ENCODE measurements around the gene TNFAIP8L3. TPM values are rescaled to one million over a fixed set of nuclear protein-coding genes. Genes with fewer than 3 reads are reported as not detected.

Gene TNFAIP8L3
- total and polyA plus RNA-seq, 9 of the 15 experiments (the other 6 are each of a cell fraction or from before 2014, with no cell fraction given): 0.13 TPM; not detected in 8

- TF ChIP-seq ZBTB40 (IDR thresholded peaks at IDR 0.05) (no peak), ZBTB40 (CRISPR knock-in tag; IDR thresholded peaks at IDR 0.05) (no peak), PHTF2 (CRISPR knock-in tag; IDR thresholded peaks at IDR 0.05) (no peak), ESRRA (IDR thresholded peaks at IDR 0.05; ENCODE audit: borderline replicate concordance, low read depth) (no peak), TGIF2 (CRISPR knock-in tag; IDR thresholded peaks at IDR 0.05) (no peak), EGR1 (conservative IDR thresholded peaks at IDR 0.05) (no peak), AFF1 (IDR thresholded peaks at IDR 0.05; ENCODE audit: low read depth in 1 of 2, partially characterized antibody in 2 of 2) (no peak), MBD2 (IDR thresholded peaks at IDR 0.05; ENCODE audit: borderline replicate concordance, low read depth) (no peak), GMEB1 (CRISPR knock-in tag; IDR thresholded peaks at IDR 0.05) (no peak), ZBTB2 (IDR thresholded peaks at IDR 0.05) (no peak)
These were observed 3.6 kb upstream of the TNFAIP8L3 start (continued) for GRCh38 chr15:51098331-51098619.

Measured in K562 (cell line).